Lower leg skin (tissue), 3 donors: Measurements from ENCODE around the gene PDE9A.

Experiments used
- POLR2A ChIP-seq, 2 donors: fragments of 450-650 bp; IDR thresholded peaks; one replicate each; pipeline ENCODE4 v1.6.1; 2016 to 2017; ENCODE audit warnings: antibody characterized with exemption in 2 of 2, mild to moderate bottlenecking in 1 of 2, moderate library complexity in 1 of 2
- TF ChIP-seq, protein P1 (sequence below), 3 donors: fragments of 450-650 bp; IDR thresholded peaks; one replicate each; pipeline ENCODE4 v1.5.1; 2016; ENCODE audit warnings: antibody characterized with exemption in 3 of 3, mild to moderate bottlenecking in 3 of 3, moderate library complexity in 2 of 3

GRCh38 chr21:42624936-42625335 lies 28.5 kb upstream of the PDE9A start:
- TF ChIP-seq, protein P1, sequence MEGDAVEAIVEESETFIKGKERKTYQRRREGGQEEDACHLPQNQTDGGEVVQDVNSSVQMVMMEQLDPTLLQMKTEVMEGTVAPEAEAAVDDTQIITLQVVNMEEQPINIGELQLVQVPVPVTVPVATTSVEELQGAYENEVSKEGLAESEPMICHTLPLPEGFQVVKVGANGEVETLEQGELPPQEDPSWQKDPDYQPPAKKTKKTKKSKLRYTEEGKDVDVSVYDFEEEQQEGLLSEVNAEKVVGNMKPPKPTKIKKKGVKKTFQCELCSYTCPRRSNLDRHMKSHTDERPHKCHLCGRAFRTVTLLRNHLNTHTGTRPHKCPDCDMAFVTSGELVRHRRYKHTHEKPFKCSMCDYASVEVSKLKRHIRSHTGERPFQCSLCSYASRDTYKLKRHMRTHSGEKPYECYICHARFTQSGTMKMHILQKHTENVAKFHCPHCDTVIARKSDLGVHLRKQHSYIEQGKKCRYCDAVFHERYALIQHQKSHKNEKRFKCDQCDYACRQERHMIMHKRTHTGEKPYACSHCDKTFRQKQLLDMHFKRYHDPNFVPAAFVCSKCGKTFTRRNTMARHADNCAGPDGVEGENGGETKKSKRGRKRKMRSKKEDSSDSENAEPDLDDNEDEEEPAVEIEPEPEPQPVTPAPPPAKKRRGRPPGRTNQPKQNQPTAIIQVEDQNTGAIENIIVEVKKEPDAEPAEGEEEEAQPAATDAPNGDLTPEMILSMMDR (IDR thresholded peaks at IDR 0.05): no peak
- TF ChIP-seq POLR2A (IDR thresholded peaks at IDR 0.05): no peak
